HCT116 (cell line): Measurements from ENCODE around the gene RAB19.

Experiments
- CTCF ChIP-seq, 3 experiments: fragments of 200-600 bp in 1 of 3; sonication (generic) in 1 of 3; IDR thresholded peaks in 2 of 3; conservative IDR thresholded peaks in 1 of 3; 2 replicates each; pipeline ENCODE4 v1.5.1; 2012 to 2017; ENCODE audit warnings: low read depth in 2 of 3, low read length in 2 of 3, antibody characterized with exemption in 1 of 3, borderline replicate concordance in 1 of 3, control low read depth in 1 of 3, mild to moderate bottlenecking in 1 of 3, mixed read lengths in 1 of 3, mixed run types in 1 of 3, moderate library complexity in 1 of 3; ENCODE audit not compliant: insufficient read depth in 1 of 3
- EGR1 ChIP-seq: IDR thresholded peaks from 2 replicates; pipeline ENCODE4 v1.6.1; 2012; ENCODE audit warnings: low read depth
- POLR2A ChIP-seq: IDR thresholded peaks from 2 replicates; pipeline ENCODE4 v1.7.0; 2011; ENCODE audit warnings: borderline replicate concordance; ENCODE audit not compliant: insufficient read depth, insufficient read length; ENCODE audit errors: extremely low read depth
- SRF ChIP-seq: IDR thresholded peaks from 2 replicates; pipeline ENCODE4 v1.6.1; 2012; ENCODE audit warnings: low read depth
- TCF7L2 ChIP-seq: IDR thresholded peaks from 2 replicates; pipeline ENCODE4 v1.7.0; 2011; ENCODE audit warnings: borderline replicate concordance, inconsistent platforms; ENCODE audit not compliant: insufficient read depth, insufficient read length; ENCODE audit errors: extremely low read depth
- ZBTB33 ChIP-seq: IDR thresholded peaks from 2 replicates; pipeline ENCODE4 v1.6.1; 2011; ENCODE audit warnings: mild to moderate bottlenecking, low read length, moderate library complexity; ENCODE audit not compliant: insufficient replicate concordance; ENCODE audit errors: extremely low read depth
- ZNF274 ChIP-seq: fragments of 200-500 bp; sonication (Bioruptor generic); IDR thresholded peaks from 2 replicates; pipeline ENCODE4 v1.6.1; 2014; ENCODE audit warnings: mild to moderate bottlenecking, low read depth, low read length, inconsistent platforms

- no peak for TF ChIP-seq ZBTB33
- TF ChIP-seq CTCF (IDR thresholded peaks at IDR 0.05 in 2 of 3, conservative IDR thresholded peaks at IDR 0.05 in 1 of 3; ENCODE audit: borderline replicate concordance in 1 of 3, insufficient read depth in 1 of 3, low read depth in 2 of 3, low read length in 2 of 3): no peak
- no peak for TF ChIP-seq SRF
- TF ChIP-seq TCF7L2: no peak
- no peak for TF ChIP-seq ZNF274
- TF ChIP-seq POLR2A: no peak
- no peak for TF ChIP-seq EGR1
Observed at GRCh38 chr7:140360697-140361229, 43.1 kb upstream of the RAB19 start.
